HG02970 (cell line): ENCODE measurements around the gene USH1G.
"Not testable (repeated sequence)": the region's sequence is repeated elsewhere in the genome, so short reads cannot be mapped to it uniquely, and the experiment has no call there.

Experiments used
- ATAC-seq: cut with Tn5 transposase; IDR thresholded peaks from one replicate; pipeline ENCODE4 v1.9.1; 2021; ENCODE audit warnings: mild to moderate bottlenecking, moderate library complexity, moderate number of reproducible peaks; ENCODE audit not compliant: unreplicated experiment, low FRiP score

USH1G gene

DNA sequence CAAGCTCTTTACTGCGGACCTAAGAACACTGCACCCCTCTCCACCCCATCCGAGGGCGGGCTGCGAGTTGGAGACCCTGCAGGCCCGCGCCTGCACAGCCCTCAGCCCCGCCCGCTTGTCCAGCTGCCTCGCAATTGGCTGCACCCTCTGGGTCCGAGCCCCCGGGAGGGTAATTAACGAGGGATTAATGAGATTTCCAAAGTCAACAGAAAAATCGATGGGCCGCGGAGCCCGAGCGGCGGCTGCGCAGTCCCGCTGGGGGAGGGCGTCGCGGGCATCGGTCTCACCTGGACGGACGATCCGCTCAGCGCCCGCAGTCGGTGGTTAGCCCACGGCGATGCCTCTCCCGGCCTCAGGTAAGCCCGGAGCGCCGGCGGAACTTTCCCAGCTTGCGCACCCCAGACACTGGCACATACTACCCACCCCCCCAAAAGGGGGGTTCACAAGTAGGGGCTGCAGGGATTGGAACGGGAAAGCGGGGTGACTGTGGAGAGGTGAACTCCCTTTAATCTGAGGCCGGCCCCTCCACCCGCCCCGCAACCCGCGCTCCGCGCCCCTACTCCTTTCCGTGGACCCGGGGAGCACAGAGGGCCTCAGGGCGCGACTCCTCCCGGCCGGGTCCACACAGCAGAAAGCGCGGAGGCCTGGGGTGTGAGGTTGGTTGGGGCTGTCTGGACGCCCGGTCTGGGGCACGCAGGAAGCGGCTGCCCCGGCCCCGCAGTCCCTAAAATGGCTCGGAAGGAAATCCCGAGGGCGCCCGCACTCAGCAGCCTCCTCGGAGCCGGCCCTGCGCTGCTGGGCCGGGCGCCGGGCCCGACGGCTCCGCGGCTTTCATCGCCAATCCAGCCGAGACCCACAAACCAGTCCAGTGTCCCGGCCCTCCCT is 12.8 kb upstream of the USH1G start, which contains the start of gene OTOP3:
OTOP3 (plus strand) TSS at position 314 of the 885 bp plus-strand sequence; CDS start at position 338, 24 bp downstream.
- no peak for ATAC-seq

DNA sequence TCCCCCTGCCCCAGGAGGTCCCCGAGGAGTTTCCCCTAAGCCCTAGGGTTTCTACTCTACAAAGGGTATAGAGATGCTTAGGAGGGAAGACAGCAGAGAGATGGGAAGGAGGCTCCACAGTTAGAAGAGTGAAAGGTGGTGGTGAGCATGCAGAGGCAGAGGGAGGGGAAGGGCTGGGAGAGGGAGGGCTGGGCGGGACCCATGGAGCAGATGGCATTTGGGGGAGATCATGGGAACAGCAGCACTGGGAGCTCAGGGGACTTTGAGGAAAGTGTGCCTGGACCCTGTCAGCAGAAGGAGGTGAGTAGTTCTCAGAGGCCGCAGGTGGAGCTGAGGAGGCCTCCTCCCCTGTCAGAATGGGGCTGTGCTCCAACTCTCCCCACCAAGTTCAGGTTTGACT is 12.0 kb upstream of the USH1G start:
- no peak for ATAC-seq

DNA sequence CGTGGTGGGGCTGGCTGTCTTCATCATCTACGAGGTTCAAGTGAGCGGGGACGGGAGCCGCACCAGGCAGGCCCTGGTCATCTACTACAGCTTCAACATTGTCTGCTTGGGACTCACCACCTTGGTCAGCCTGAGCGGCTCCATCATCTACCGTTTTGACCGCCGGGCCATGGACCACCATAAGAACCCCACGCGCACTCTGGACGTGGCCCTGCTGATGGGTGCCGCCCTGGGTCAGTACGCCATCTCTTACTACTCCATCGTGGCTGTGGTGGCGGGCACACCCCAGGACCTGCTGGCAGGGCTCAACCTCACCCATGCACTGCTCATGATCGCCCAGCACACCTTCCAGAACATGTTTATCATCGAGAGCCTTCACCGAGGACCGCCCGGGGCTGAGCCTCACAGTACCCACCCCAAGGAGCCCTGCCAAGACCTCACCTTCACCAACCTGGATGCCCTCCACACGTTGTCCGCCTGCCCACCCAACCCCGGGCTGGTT is 7.5 kb upstream of the USH1G start:
- ATAC-seq: no peak

DNA sequence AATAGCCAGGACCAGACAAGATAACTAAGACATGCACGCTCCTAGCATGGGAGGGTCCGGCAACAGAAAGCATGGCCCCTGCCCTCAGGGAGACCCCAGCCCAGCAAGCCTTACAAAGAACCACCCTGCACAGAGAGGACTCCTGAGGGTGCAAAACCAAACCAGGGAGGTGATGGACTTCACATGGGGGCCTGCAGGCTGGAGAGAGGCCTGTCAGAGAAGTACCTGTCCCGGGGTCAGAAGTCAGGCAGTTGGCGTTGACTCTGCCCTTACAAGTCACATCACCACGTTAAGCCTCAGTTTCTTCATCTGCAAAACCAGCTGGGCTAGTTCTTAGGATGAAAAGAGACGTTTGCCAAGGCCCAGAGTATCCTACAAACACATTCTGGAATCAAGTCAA is 5.7 kb upstream of the USH1G start:
- no peak for ATAC-seq

DNA sequence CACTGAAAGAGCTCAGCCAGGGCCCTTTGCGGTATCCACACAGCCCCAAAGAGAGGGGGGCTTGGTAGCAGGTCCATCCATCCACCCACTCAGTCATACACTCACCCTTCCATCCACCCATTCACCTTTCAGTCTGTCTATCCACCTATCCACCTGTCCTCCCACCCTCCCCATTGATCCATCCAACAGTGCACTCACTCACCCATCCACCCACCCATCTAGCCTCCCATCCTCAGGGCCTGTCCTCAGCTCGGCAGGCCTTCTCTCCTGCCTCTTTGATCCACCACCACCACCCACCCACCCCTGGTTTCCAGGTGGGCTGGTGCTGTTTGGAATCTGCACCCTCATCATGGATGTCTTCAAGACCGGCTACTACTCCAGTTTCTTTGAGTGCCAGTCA is 2.2 kb upstream of the USH1G start:
- ATAC-seq: no peak

DNA sequence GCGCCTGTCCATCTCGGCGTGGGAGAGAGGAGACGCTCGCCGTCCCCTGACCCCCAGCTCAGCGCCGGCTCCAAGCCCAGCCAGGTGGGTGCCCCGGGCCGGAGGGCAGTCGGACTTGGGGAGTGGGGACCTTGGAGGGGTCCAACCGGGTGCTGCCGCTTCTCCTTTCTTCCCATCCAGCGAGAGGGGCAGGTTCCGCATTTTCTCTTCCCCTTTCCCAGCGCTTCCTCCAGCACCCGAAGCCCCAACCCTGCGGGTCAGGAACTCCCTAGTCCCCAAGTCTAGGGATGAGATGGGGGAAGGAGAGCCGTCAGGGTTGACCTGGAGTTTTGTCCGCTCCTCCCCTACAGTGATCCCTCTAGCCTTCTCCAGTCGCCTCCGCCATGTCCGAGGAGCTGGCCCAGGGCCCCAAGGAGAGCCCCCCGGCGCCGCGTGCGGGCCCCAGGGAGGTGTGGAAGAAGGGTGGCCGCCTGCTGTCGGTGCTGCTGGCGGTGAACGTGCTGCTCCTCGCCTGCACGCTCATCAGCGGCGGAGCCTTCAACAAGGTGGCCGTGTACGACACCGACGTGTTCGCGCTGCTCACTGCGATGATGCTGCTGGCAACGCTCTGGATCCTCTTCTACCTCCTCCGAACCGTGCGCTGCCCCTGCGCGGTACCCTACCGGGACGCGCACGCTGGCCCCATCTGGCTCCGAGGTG is 1.3 kb upstream of the USH1G start, which contains the start of gene OTOP2:
OTOP2 (plus strand) TSS at position 24 of the 699 bp plus-strand sequence; CDS start at position 384, 360 bp downstream.
- ATAC-seq: no peak

DNA sequence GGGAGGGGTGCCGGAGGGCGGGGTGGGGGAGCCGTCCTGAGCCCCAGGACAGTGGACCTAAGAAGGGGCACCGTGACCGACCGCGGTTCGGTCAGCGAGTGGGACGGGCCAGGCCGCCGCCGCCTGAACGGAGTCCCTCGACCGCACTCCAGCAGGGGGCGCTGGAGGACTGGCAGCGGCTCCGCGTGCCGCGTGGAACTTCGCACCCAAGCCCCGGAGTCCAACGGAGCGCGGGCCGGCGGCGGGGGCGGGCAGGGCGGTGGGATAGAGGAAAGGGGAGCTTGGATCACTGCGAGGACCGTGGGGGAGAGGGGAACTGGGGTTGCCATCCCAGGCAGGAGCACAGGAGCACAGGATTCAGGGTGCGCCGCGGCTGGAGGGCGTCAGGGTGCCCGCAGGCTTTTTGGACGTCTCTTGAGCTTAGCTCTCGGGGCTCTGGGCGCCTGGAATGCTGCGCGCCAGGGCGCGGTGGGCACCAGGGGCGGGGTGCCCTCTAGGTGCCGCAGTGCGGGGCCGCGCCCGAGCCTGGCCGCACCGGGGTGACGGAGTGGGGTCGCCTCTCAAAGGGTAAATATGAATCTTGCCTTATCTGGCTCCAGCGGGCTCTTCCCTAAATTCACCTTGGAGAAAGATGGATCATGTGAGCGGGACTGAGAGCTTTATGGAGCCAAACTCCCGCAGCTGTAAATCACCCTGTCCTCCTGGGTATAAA is 639 bp upstream of the USH1G start:
- ATAC-seq: no peak

DNA sequence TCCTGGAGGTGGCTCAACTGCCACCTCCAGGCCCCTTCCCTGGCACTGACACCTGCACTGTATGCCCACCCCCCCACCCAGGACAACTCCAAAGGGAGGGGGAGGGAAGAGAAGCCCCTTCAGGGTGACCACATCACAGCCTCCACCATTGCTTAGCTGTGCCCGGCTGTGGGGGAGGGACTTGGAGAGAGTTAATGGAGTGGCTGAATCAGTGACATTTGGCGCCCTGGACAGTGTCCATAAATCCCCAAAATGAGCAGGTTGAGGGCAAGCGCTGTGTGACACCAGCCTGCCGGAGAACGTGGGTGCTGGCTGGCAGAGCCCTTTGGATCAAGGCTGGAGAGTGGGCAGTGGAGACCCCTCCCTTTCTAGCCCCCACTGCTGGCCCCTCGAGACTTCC is 883 bp downstream of the USH1G start:
- no peak for ATAC-seq

DNA sequence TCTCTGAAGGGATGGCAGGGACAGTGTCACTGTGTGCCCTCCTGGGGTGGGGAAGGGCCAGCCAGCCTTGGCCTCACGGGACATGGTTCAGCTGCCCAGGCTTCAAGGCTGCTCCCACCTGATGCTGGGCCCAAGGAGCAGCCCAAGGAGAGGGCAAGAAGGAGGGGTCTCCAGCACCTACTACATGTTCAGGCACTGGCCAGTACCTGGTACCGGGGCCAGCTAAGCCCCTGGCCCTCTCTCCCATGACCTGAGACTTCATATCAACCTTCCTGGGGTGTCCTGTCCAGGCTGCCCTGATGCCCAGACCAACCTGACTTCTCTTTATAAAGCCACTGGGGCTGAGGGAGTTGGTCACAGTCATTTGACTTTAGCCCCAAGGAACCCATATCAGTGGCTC is 1.3 kb downstream of the USH1G start:
- ATAC-seq: no peak

DNA sequence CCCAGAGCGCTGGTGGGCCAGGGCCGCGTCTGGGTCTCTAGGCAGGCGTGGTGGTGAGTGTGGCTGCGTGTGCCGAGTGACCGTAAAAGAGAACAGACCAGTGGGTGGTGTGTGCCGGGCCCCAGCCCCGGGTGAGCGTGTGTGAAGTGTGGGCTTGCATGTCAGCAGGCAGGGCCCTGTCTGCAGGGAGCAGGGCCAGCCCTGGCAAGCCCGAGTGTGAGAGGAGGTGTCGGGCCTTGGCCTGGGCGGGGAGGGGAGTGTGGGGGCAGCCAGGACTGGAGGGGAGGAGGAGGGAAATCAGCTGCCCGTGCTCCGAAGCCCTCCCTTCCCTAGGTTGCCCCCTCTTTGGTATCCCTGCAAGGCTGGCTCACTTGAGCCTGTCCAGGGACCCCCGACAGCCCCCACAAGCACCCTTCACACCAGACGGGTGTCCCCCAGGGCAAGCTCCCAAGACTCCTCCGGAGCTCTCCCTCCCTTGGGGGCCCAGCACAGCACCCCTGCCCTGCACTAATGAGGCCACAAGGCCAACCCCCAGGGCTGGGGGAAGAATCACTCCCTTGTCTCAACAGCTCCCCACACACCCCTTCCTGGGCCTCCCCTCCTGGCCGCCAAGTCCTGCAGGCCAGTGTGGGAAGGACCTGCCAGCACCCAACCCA is 1.9 kb downstream of the USH1G start:
- no peak for ATAC-seq

DNA sequence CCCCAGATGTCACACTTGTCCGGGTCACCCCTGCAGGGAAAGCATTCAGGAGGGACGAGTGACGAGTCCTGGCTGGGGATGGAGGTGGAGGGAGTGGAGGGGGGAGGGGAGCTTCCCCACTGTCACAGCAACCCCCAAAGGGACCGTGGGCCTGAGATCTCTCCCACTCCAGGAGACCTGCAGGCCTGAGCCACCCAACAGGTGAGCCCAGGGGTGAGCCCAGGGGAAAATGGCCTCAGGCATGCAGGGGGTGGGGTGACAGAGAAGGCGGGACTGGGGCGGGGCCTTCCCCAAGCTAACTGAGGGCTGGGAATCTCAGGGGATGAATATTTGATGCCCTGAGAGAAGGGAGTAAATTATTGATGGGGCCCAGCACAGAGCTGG is 2.4 kb downstream of the USH1G start:
- no peak for ATAC-seq

DNA sequence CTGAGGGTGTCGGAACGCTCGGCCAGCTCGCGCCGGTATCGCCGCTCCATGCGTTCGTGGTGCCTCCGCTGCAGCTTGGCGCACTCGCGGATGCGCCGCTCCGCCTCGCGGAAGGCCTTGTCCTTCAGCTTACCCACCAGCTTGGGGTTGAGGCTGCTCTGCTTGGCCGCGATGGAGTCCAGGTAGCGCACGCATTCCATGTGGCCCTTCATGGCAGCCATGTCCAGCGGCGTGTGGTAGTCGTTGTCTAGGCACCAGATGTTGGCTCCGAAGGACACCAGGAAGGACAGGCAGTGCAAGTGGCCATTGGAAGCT is 2.8 kb downstream of the USH1G start:
- ATAC-seq: no peak

DNA sequence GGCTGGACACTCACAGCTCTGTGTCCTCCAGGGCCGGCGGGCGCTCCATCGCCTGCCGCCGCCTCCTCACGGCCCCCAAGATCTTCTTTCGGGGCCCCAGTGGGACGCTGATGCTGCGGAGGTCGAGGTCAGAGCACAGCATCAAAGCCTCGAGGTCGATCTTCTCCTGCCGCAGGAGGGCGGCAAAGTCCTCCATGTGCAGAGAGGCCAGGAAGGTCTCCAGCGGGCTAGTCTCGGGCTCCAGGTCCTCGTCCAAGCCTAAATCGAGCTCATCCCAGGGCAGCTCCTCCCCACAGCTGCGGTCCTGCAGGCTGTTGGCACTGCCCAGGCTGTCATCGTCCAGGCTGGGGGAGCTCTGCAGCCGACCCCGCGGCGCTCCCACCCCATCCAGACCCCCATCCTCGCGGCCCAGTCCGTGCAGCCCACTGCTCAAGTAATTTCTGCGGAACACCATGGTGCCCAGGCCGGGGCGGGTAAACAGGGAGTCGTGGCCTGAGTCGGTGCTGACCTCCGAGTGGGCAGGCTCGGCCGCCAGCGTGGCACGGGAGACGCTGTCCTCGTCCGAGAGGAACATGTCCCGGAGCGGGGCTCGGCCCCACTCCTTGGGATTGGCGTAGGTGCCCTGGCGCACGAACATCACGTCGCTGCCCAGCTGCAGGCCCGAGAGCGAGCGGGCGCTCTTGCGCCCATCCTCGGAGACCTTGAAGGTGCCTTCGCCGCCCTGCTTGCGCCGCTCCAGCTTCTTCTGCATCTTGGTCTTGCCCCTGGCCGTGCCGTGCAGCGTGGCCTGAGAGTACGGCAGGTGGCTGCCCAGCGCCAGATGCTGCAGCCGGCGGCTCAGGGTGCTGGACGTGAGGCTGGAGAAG is 3.4 kb downstream of the USH1G start:
- ATAC-seq: no peak

DNA sequence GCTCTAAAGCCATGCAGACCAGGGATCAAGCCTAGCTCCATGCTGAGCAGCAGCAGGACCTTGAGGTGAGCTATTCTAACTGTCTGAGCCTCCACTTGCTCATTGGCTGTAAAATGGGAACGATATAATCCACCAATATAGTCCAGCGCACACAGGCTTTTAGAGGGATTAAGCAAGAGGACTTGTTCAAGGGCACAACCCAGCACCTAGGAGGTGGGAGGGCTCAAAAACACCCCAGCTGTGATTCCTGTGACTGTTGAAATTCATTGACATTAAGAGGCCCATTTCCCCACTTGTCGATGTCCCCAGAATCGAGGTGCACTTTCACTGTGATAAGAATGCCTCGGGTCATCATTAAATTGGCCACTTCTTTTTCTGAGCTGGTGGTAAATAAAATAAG is 4.1 kb downstream of the USH1G start:
- ATAC-seq: no peak

DNA sequence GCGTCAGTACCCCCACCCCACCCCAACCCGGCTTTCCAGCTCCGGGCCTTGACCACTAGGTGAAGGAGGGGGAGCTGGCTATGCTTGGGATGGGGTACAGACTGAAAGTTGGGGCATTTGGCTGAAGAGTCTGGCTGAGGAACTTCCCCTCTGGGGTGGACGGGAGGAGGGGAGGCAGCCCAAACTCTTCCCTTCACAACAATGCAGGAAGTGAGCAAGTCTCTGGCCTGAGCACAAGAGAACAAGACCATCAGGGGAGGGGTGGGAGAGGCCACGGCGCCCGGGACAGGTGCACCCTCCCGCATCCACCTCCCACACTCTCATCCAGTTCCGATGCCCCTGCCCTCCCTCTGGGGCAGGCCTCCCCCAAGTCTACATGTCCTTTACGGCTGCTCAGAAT is 5.6 kb downstream of the USH1G start:
- no peak for ATAC-seq

DNA sequence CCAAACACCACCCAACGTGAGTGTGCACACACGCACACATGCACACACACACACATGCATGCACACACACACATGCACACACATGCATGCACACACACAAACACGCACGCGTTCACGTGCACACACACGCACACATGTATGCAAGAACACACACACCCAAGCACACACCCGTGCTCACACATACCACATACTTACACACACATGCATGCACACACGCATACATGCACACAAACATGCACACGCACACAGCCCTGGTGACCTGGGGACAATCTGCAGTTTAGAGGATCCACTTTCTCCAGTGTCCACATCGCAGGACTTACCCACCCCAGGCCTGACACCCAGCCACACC is 6.2 kb downstream of the USH1G start:
- ATAC-seq: no peak

DNA sequence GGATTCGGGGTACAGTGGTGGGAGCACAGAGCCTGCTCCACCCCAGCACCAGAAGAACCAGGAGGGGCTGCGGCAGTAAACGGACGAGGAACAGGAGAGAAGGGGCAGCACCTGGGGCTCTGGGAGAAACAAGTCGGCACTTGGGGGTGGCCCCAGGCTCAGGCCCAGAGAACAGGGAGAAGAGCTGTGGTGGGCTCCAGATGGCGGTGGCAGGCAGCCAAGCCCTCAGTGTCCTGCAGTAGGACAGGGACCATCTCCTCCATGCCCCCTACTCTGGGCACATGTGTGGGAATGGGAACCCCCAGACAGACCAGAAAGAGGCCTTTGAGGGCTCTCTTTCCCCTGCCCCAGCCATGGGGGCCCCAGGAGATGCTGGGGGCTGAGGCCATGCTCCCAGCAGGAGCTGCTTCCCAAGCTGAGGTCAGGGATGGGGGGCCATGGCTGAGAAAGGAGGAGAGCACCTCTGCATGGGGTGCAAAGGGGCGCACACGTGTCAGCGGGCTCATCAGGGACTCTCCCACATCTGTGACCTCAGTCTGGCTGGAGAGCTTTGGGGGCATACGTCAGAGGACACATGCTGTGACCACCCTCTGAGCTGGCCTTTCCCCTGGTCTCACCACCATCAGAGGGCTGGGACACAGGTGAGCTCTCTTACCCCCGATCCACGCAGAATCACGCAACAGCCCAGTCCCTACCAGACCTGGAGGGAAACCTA is 6.8 kb downstream of the USH1G start:
- ATAC-seq: no peak

DNA sequence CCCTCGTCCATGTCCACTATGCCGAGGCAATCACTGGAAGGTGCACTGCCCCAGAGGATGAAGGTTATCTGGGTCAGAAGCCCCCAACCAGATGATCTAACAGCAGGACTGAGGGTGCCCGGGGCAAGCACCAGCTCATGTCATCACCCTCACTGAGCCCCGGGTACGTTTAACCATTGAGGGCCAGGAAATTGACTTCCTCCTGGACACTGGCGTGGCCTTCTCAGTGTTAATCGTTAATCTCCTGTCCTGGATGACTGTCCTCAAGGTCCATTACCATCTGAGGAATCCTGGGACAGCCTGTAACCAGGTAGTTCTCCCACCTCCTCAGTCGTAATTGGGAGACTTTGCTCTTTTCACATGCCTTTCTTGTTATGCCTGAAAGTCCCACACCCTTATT is 11.6 kb downstream of the USH1G start:
- ATAC-seq: not testable (repeated sequence)

DNA sequence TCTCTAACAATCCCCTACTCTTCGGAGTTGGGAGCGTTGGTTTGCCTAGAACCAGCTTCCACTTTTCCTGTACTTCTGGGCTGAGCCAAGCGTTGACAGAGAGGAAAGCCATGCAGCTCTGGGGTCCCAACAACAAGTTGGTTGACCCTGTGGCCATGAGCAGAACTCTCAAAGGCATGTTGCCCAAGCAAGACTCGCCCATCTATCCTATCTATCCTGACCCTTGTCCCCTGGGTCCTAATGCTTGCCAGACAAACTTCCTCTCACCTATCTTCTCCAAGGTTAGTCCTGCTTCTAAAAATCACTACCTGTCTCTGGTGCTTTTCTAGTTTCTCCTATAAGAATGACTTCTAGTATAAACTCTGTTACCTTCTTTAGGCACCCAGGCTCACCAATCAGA is 14.0 kb downstream of the USH1G start:
- ATAC-seq: not testable (repeated sequence)
